Measurements from ENCODE around the gene MAIP1. TPM values are rescaled to one million over a fixed set of nuclear protein-coding genes. Genes with fewer than 3 reads are reported as not detected.

Gene MAIP1
- total and polyA plus RNA-seq, 5 experiments from 2014 or later = 11.5 to 18.5 (median 16.8) TPM

GRCh38 chr2:199926806-199927205 is 28.6 kb upstream of the MAIP1 start:
- Mint-ChIP-seq H3K9me3 (no peaks in the 10 kb centered on the region), H3K27ac (peak overlapping the region in 2 of 10 donors; percentile 11 to 41), H3K27me3 (no peaks in the 10 kb centered on the region), H3K4me1 (peaks cover 7 to 12% (median 9%) of the 10 kb centered on the region in 4 donors), H3K4me3 (no peak overlapping the region), H3K36me3 (peaks cover 0 to 48% (median 0%) of the 10 kb centered on the region in 3 donors)
- ATAC-seq (no peak), DNase-seq (no peak)
- POLR2A ChIA-PET = no interaction called here

GRCh38 chr2:199928226-199928625 is 27.2 kb upstream of the MAIP1 start:
- Mint-ChIP-seq H3K9me3 (no peaks in the 10 kb centered on the region), H3K27ac (peak overlapping the region in 2 of 10 donors; percentile 42 to 51), H3K27me3 (no peaks in the 10 kb centered on the region), H3K4me3 (no peak overlapping the region), H3K36me3 (peaks cover 0 to 50% (median 0%) of the 10 kb centered on the region in 3 donors), H3K4me1 (peaks cover 0 to 6% (median 4%) of the 10 kb centered on the region in 4 donors)
- POLR2A ChIA-PET = no interaction called here
- DNase-seq (no peak), ATAC-seq (no peak)

GRCh38 chr2:199928626-199929025 is 26.8 kb upstream of the MAIP1 start:
- H3K9me3 Mint-ChIP-seq = no peaks in the 10 kb centered on the region
- POLR2A ChIA-PET = no interaction called here
- peaks cover 0 to 6% (median 4%) of the 10 kb centered on the region in 4 donors for H3K4me1 Mint-ChIP-seq
- H3K4me3 Mint-ChIP-seq = no peak overlapping the region
- ATAC-seq (no peak), DNase-seq (no peak)
- H3K27me3 Mint-ChIP-seq = no peaks in the 10 kb centered on the region
- H3K27ac Mint-ChIP-seq = peak overlapping the region in 7 of 10 donors; percentile 4 to 79 (median 42)
- peaks cover 0 to 50% (median 0%) of the 10 kb centered on the region in 3 donors for H3K36me3 Mint-ChIP-seq

GRCh38 chr2:199929262-199929661 is 26.1 kb upstream of the MAIP1 start:
- Mint-ChIP-seq H3K4me1 (peaks cover 0 to 6% (median 1%) of the 10 kb centered on the region in 4 donors), H3K27ac (peak overlapping the region in 3 of 10 donors; percentile 8 to 63 (median 44)), H3K36me3 (peaks cover 0 to 52% (median 0%) of the 10 kb centered on the region in 3 donors), H3K27me3 (no peaks in the 10 kb centered on the region), H3K4me3 (no peak overlapping the region), H3K9me3 (no peaks in the 10 kb centered on the region)
- DNase-seq (no peak), ATAC-seq (no peak)
- POLR2A ChIA-PET = no interaction called here

GRCh38 chr2:199932312-199932855 is 23.0 kb upstream of the MAIP1 start:
- POLR2A ChIA-PET = no interaction called here
- ATAC-seq (no peak), DNase-seq (no peak)
- Mint-ChIP-seq H3K4me1 (peaks cover 0 to 4% (median 0%) of the 10 kb centered on the region in 4 donors), H3K27me3 (no peaks in the 10 kb centered on the region), H3K9me3 (no peaks in the 10 kb centered on the region), H3K27ac (peak overlapping the region in 4 of 10 donors; percentile 40 to 67 (median 50)), H3K36me3 (peaks cover 0 to 51% (median 0%) of the 10 kb centered on the region in 3 donors), H3K4me3 (no peak overlapping the region)

GRCh38 chr2:199933466-199933865 is 21.9 kb upstream of the MAIP1 start:
- peaks cover 0 to 59% (median 0%) of the 10 kb centered on the region in 3 donors for H3K36me3 Mint-ChIP-seq
- H3K27me3 Mint-ChIP-seq = no peaks in the 10 kb centered on the region
- DNase-seq = no peak
- H3K4me1 Mint-ChIP-seq = peaks cover 0 to 3% (median 0%) of the 10 kb centered on the region in 4 donors
- H3K9me3 Mint-ChIP-seq = no peaks in the 10 kb centered on the region
- POLR2A ChIA-PET = no interaction called here
- ATAC-seq = no peak
- H3K4me3 Mint-ChIP-seq = no peak overlapping the region
- H3K27ac Mint-ChIP-seq = peak overlapping the region in 1 of 10 donors; percentile 47

- POLR2A ChIA-PET = no interaction called here
- H3K27ac Mint-ChIP-seq = peak overlapping the region in 1 of 10 donors; percentile 56
- peaks cover 0 to 55% (median 6%) of the 10 kb centered on the region in 3 donors for H3K36me3 Mint-ChIP-seq
- no peaks in the 10 kb centered on the region for H3K27me3 Mint-ChIP-seq
- H3K4me3 Mint-ChIP-seq = no peak overlapping the region
- peaks cover 0 to 1% (median 0%) of the 10 kb centered on the region in 4 donors for H3K4me1 Mint-ChIP-seq
- no peak for ATAC-seq
- no peaks in the 10 kb centered on the region for H3K9me3 Mint-ChIP-seq
- no peak for DNase-seq
Observed at GRCh38 chr2:199936554-199936953, 18.8 kb upstream of the MAIP1 start.

- Mint-ChIP-seq H3K36me3 (peaks cover 0 to 65% (median 6%) of the 10 kb centered on the region in 3 donors), H3K27me3 (no peaks in the 10 kb centered on the region), H3K4me3 (no peak overlapping the region), H3K27ac (no peak overlapping the region), H3K9me3 (no peaks in the 10 kb centered on the region), H3K4me1 (peaks cover 0 to 14% (median 6%) of the 10 kb centered on the region in 4 donors)
- peak in 1 of 2 donors; percentile 30 for ATAC-seq
- POLR2A ChIA-PET = no interaction called here
- peak in 1 of 10 donors; percentile 12 for DNase-seq
Observed at GRCh38 chr2:199940373-199940772, 15.0 kb upstream of the MAIP1 start.

GRCh38 chr2:199943373-199943772 is 12.0 kb upstream of the MAIP1 start:
- H3K9me3 Mint-ChIP-seq = no peaks in the 10 kb centered on the region
- H3K27ac Mint-ChIP-seq = no peak overlapping the region
- H3K4me1 Mint-ChIP-seq = peaks cover 2 to 19% (median 9%) of the 10 kb centered on the region in 4 donors
- DNase-seq = no peak
- no peak overlapping the region for H3K4me3 Mint-ChIP-seq
- no peak for ATAC-seq
- POLR2A ChIA-PET = no interaction called here
- no peaks in the 10 kb centered on the region for H3K27me3 Mint-ChIP-seq
- peaks cover 0 to 72% (median 16%) of the 10 kb centered on the region in 3 donors for H3K36me3 Mint-ChIP-seq

GRCh38 chr2:199946196-199946595 is 9.2 kb upstream of the MAIP1 start:
- ATAC-seq (no peak), DNase-seq (no peak)
- H3K27me3 Mint-ChIP-seq = no peaks in the 10 kb centered on the region
- no peaks in the 10 kb centered on the region for H3K9me3 Mint-ChIP-seq
- no peak overlapping the region for H3K4me3 Mint-ChIP-seq
- peaks cover 4 to 30% (median 15%) of the 10 kb centered on the region in 4 donors for H3K4me1 Mint-ChIP-seq
- H3K27ac Mint-ChIP-seq = peak overlapping the region in 1 of 10 donors; percentile 17
- POLR2A ChIA-PET = interaction anchor here (1.2 kb wide), 1 partner anchor 10 kb away, joined by 3 read pairs; no protein-coding TSS in a partner anchor
- H3K36me3 Mint-ChIP-seq = peaks cover 0 to 67% (median 12%) of the 10 kb centered on the region in 3 donors

GRCh38 chr2:199946836-199947235 is 8.5 kb upstream of the MAIP1 start:
- H3K4me3 Mint-ChIP-seq = no peak overlapping the region
- H3K36me3 Mint-ChIP-seq = peaks cover 0 to 65% (median 12%) of the 10 kb centered on the region in 3 donors
- peaks cover 4 to 32% (median 17%) of the 10 kb centered on the region in 4 donors for H3K4me1 Mint-ChIP-seq
- DNase-seq (no peak), ATAC-seq (no peak)
- no peaks in the 10 kb centered on the region for H3K27me3 Mint-ChIP-seq
- POLR2A ChIA-PET = interaction anchor here (1.2 kb wide), 1 partner anchor 10 kb away, joined by 3 read pairs; no protein-coding TSS in a partner anchor
- no peak overlapping the region for H3K27ac Mint-ChIP-seq
- no peaks in the 10 kb centered on the region for H3K9me3 Mint-ChIP-seq

GRCh38 chr2:199950396-199950795 is 5.0 kb upstream of the MAIP1 start:
- no peaks in the 10 kb centered on the region for H3K27me3 Mint-ChIP-seq
- peak overlapping the region in 2 of 10 donors; percentile 24 to 60 for H3K27ac Mint-ChIP-seq
- H3K36me3 Mint-ChIP-seq = peaks cover 0 to 40% (median 16%) of the 10 kb centered on the region in 3 donors
- peaks cover 11 to 48% (median 35%) of the 10 kb centered on the region in 4 donors for H3K4me1 Mint-ChIP-seq
- no peaks in the 10 kb centered on the region for H3K9me3 Mint-ChIP-seq
- DNase-seq = no peak
- no peak overlapping the region for H3K4me3 Mint-ChIP-seq
- POLR2A ChIA-PET = no interaction called here
- no peak for ATAC-seq

GRCh38 chr2:199951023-199951422 is 4.4 kb upstream of the MAIP1 start:
- peaks cover 0 to 35% (median 12%) of the 10 kb centered on the region in 3 donors for H3K36me3 Mint-ChIP-seq
- no peaks in the 10 kb centered on the region for H3K9me3 Mint-ChIP-seq
- no peak overlapping the region for H3K4me3 Mint-ChIP-seq
- H3K4me1 Mint-ChIP-seq = peaks cover 11 to 48% (median 34%) of the 10 kb centered on the region in 4 donors
- DNase-seq (no peak), ATAC-seq (no peak)
- no peak overlapping the region for H3K27ac Mint-ChIP-seq
- no peaks in the 10 kb centered on the region for H3K27me3 Mint-ChIP-seq
- POLR2A ChIA-PET = no interaction called here

Data from naive thymus-derived CD8-positive, alpha-beta T cell (primary cell).